ENCODE data around the gene CDH22. TPM values are rescaled to one million over a fixed set of nuclear protein-coding genes. Genes with fewer than 3 reads are reported as not detected.
A peak's percentile ranks its signal among the peaks of the same experiment; 100 is the strongest.

Gene CDH22
- total and polyA plus RNA-seq, 12 donors, result 0.04 to 11.0 (median 0.64) TPM

DNA sequence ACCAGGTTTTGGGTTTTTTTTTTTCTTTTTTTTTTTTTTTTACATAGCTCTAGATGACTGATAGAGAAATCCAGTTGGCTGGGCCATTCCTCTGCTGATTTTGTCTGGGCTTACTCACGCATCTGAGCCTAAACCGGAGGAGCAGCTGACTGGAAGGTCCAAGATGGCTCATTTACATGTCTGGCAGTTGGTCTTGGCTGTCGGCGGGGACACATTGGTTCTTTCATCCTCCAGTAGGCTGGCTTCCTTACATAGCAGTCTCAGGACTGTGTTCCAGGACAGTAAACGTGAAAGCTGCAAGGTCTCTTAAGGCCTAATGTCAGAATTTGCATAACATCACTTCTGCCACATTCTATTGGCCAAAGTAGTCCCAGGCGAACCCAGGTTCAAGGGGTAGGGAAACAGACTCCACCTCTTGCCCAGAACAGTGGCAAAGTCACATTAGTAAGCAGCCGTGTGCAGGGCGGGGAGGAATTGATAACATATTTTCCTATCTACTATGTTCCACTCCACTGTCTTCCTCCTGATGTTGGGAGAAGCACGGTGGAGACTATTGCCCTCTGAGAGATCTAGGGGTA, 87.0 kb downstream of the CDH22 start:
- TF ChIP-seq, protein P1, sequence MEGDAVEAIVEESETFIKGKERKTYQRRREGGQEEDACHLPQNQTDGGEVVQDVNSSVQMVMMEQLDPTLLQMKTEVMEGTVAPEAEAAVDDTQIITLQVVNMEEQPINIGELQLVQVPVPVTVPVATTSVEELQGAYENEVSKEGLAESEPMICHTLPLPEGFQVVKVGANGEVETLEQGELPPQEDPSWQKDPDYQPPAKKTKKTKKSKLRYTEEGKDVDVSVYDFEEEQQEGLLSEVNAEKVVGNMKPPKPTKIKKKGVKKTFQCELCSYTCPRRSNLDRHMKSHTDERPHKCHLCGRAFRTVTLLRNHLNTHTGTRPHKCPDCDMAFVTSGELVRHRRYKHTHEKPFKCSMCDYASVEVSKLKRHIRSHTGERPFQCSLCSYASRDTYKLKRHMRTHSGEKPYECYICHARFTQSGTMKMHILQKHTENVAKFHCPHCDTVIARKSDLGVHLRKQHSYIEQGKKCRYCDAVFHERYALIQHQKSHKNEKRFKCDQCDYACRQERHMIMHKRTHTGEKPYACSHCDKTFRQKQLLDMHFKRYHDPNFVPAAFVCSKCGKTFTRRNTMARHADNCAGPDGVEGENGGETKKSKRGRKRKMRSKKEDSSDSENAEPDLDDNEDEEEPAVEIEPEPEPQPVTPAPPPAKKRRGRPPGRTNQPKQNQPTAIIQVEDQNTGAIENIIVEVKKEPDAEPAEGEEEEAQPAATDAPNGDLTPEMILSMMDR (IDR thresholded peaks at IDR 0.05), result no peak
- no peaks in the 10 kb centered on the region for H3K36me3 ChIP-seq
- peak overlapping the region in 5 of 10 donors; percentile 9 to 91 (median 86) for H3K27ac ChIP-seq
- DNase-seq (no peak), ATAC-seq (no peak)
- no peaks in the 10 kb centered on the region for H3K9me3 ChIP-seq
- H3K4me1 ChIP-seq, result peaks cover 0 to 32% (median 9%) of the 10 kb centered on the region in 9 donors
- H3K27me3 ChIP-seq, result peaks cover 0 to 24% (median 8%) of the 10 kb centered on the region in 7 donors
- 70 to 77% methylated on average over 9 of the region's 9 CpGs for WGBS, 2 donors
- H3K4me3 ChIP-seq, result no peak overlapping the region
- intact Hi-C loops (cut with DNase I), result no loop called here

DNA sequence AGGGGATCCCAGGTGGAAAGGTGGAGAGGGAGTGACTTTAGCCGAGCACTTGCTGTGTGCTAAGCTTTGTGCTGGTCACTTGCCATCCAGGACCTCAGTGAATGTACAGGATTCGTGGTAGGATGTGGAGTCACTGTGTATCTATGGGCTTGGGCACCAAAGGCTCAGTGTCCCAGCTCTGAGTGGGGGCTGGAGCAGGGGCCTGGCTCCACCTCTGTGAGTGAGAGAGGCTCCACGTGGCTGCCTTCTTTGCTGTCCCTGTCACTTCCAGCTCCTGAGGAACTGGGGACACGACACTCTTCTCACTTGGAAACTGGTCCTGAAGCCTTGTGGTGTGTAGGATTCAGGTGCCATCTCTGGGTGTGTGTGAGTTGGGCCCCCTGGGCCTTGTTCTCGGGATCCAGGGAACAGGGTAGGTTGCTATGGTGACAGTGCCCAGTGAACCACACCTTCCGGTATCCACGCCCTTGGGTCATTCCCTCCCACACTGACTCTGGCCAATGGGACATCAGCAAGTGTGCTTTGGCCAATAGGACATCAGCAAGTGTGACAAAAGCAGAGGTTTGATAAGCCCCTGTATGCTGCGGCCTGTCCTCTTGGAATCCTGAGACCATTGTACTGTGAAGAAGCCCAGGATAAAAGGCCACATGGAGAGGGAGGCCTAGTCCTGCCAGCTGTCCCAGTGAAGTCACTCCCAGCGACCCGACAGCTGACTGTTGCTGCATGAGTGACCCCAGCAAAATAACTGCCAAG, 87.7 kb downstream of the CDH22 start:
- TF ChIP-seq, protein P1 (IDR thresholded peaks at IDR 0.05), result no peak
- H3K9me3 ChIP-seq, result no peaks in the 10 kb centered on the region
- H3K4me3 ChIP-seq, result no peak overlapping the region
- H3K4me1 ChIP-seq, result peaks cover 0 to 39% (median 12%) of the 10 kb centered on the region in 9 donors
- DNase-seq, result peak in 1 of 2 donors; percentile 18
- H3K36me3 ChIP-seq, result no peaks in the 10 kb centered on the region
- 60 to 70% methylated on average over 10 of the region's 10 CpGs for WGBS, 2 donors
- intact Hi-C loops (cut with DNase I), result no loop called here
- peak in 5 of 8 donors; percentile 20 to 50 (median 22) for ATAC-seq
- peaks cover 0 to 17% (median 2%) of the 10 kb centered on the region in 7 donors for H3K27me3 ChIP-seq
- H3K27ac ChIP-seq, result peak overlapping the region in 4 of 10 donors; percentile 9 to 91 (median 85)

DNA sequence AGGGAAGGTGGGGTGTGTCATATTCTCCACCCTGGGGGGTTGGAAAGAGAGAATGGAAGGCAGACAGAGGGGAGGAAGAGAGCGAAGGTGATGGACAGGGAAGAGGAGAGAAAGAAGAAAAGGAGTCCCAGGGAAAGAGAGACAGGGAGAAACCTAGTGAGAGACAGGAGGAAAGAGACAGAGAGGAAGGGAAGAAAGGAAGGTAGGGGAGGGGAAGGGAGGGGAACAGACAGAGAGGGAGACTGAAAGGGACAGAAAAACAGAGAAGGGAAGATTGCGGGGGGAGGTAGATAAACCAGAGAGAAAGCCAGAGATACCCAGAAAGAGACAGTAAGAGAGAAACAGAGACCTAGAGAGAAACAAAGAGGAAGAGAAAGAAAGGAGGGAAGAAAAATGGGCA, 88.4 kb downstream of the CDH22 start:
- DNase-seq (no peak), ATAC-seq (no peak)
- no peak overlapping the region for H3K4me3 ChIP-seq
- intact Hi-C loops (cut with DNase I), result no loop called here
- 38 to 63% methylated on average over 2 of the region's 2 CpGs for WGBS, 2 donors
- no peaks in the 10 kb centered on the region for H3K9me3 ChIP-seq
- H3K4me1 ChIP-seq, result peaks cover 0 to 42% (median 12%) of the 10 kb centered on the region in 9 donors
- no peaks in the 10 kb centered on the region for H3K36me3 ChIP-seq
- no peak overlapping the region for H3K27ac ChIP-seq
- H3K27me3 ChIP-seq, result peaks cover 0 to 15% (median 2%) of the 10 kb centered on the region in 7 donors
- TF ChIP-seq, protein P1 (IDR thresholded peaks at IDR 0.05), result no peak

DNA sequence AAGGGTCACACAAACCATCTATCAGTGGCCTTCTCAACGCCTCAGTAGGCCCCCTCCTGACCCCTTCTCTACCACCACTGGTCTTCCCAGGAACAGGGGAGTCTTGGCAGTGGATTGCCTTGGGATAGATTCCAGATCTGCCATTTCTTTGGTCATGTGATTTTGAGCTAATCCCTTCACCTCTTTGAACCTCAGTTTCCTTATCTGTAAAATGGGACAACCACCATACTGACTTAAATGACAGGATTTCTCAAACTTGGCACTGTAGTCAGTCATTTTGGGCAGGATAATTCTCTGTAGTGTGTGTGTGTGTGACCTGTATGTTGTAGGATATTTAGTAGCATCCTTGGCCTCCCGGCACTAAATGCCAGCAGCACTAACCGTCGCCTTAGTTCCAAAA, 89.1 kb downstream of the CDH22 start:
- Histone ChIP-seq H3K36me3 (no peaks in the 10 kb centered on the region), H3K27ac (no peak overlapping the region), H3K4me3 (no peak overlapping the region), H3K4me1 (peaks cover 0 to 42% (median 12%) of the 10 kb centered on the region in 9 donors), H3K27me3 (peaks cover 0 to 9% (median 0%) of the 10 kb centered on the region in 7 donors), H3K9me3 (no peaks in the 10 kb centered on the region)
- ATAC-seq (no peak), DNase-seq (no peak)
- intact Hi-C loops (cut with DNase I), result no loop called here
- TF ChIP-seq, protein P1 (IDR thresholded peaks at IDR 0.05), result no peak
- 83 to 90% methylated on average over 4 of the region's 4 CpGs for WGBS, 2 donors

Measured in heart right ventricle (tissue), 16 donors.